GM23338 (cell line): Measurements from ENCODE around the gene USP33. TPM values are rescaled to one million over a fixed set of nuclear protein-coding genes. Genes with fewer than 3 reads are reported as not detected.

Experiments
- ATAC-seq: fragments of 200-7000 bp; cut with Tn5 transposase; 3 replicates; pipeline ENCODE4 v1.9.1; 2020
- DNase-seq: peaks from one replicate; pipeline ENCODE4 v3.0.0-alpha.2; 2015; ENCODE audit warnings: low spot score
- H2AFZ ChIP-seq: fragments of 200-600 bp; sonication (generic); 2 replicates; pipeline ENCODE4 v1.8.0; 2016; ENCODE audit warnings: antibody characterized with exemption, mild to moderate bottlenecking, moderate library complexity
- H3F3A ChIP-seq: fragments of 200-600 bp; sonication (generic); replicated peaks from 2 replicates; pipeline ENCODE4 v1.8.0; 2017; ENCODE audit warnings: antibody characterized with exemption, mixed run types, low read depth
- H3K27ac ChIP-seq: fragments of 200-600 bp; sonication (generic); 2 replicates; pipeline ENCODE4 v1.6.1; 2016; ENCODE audit warnings: low read depth
- H3K27me3 ChIP-seq: fragments of 200-600 bp; sonication (generic); 2 replicates; pipeline ENCODE4 v1.8.0; 2016; ENCODE audit warnings: mild to moderate bottlenecking, mixed run types, moderate library complexity; ENCODE audit not compliant: insufficient read depth
- H3K36me3 ChIP-seq: fragments of 200-600 bp; sonication (generic); 2 replicates; pipeline ENCODE4 v1.8.0; 2016; ENCODE audit warnings: mild to moderate bottlenecking; ENCODE audit not compliant: insufficient read depth
- H3K4me1 ChIP-seq: fragments of 200-600 bp; sonication (generic); 2 replicates; pipeline ENCODE4 v1.8.0; 2016; ENCODE audit warnings: mild to moderate bottlenecking, moderate library complexity; ENCODE audit not compliant: insufficient read depth
- H3K4me2 ChIP-seq: fragments of 200-600 bp; sonication (generic); 2 replicates; pipeline ENCODE4 v1.7.1; 2017; ENCODE audit warnings: mixed run types
- H3K4me3 ChIP-seq: fragments of 200-600 bp; sonication (generic); 2 replicates; pipeline ENCODE4 v1.6.1; 2016; ENCODE audit warnings: mixed run types
- H3K79me2 ChIP-seq: fragments of 200-600 bp; sonication (generic); replicated peaks from 2 replicates; pipeline ENCODE4 v1.8.0; 2017; ENCODE audit warnings: mild to moderate bottlenecking; ENCODE audit not compliant: insufficient read depth
- H3K9me2 ChIP-seq: fragments of 200-600 bp; sonication (generic); 2 replicates; pipeline ENCODE4 v1.8.0; 2017; ENCODE audit not compliant: insufficient read depth
- H4K20me1 ChIP-seq: fragments of 200-600 bp; sonication (generic); replicated peaks from 2 replicates; pipeline ENCODE4 v1.8.0; 2017; ENCODE audit warnings: mild to moderate bottlenecking; ENCODE audit not compliant: insufficient read depth
- H3K27ac Mint-ChIP-seq: 2 replicates; pipeline ENCODE4 v1.8.0; 2020; ENCODE audit warnings: inconsistent platforms, mild to moderate bottlenecking, moderate library complexity, mixed read lengths
- H3K27me3 Mint-ChIP-seq: 3 replicates; pipeline ENCODE4 v1.8.0; 2022; ENCODE audit warnings: low read depth, mild to moderate bottlenecking, moderate library complexity, mixed read lengths, inconsistent platforms; ENCODE audit not compliant: insufficient read depth, poor library complexity
- H3K36me3 Mint-ChIP-seq: 3 replicates; pipeline ENCODE4 v1.8.0; 2021; ENCODE audit warnings: low read depth, mild to moderate bottlenecking, inconsistent platforms, moderate library complexity, mixed read lengths
- H3K4me1 Mint-ChIP-seq: 3 replicates; pipeline ENCODE4 v1.8.0; 2020; ENCODE audit warnings: mild to moderate bottlenecking, inconsistent platforms, mixed read lengths
- H3K4me3 Mint-ChIP-seq: 3 replicates; pipeline ENCODE4 v1.8.0; 2021; ENCODE audit warnings: moderate library complexity, mild to moderate bottlenecking, inconsistent platforms, mixed read lengths
- H3K9me3 Mint-ChIP-seq: 3 replicates; pipeline ENCODE4 v1.8.0; 2020; ENCODE audit warnings: moderate library complexity, mild to moderate bottlenecking, inconsistent platforms, mixed read lengths
- CREB1 ChIP-seq: fragments of 250-450 bp; sonication (Bioruptor Pico); IDR thresholded peaks from 2 replicates; pipeline ENCODE4 v1.5.0; 2020; ENCODE audit warnings: low read depth, mild to moderate bottlenecking, moderate library complexity
- EZH2 ChIP-seq: fragments of 200-600 bp; sonication (generic); IDR thresholded peaks from one replicate; pipeline ENCODE4 v1.8.0; 2017; ENCODE audit warnings: antibody characterized with exemption, mild to moderate bottlenecking, low read depth; ENCODE audit not compliant: unreplicated experiment
- EZH2phosphoT487 ChIP-seq: fragments of 200-600 bp; sonication (generic); IDR thresholded peaks from one replicate; pipeline ENCODE4 v1.8.1; 2018; ENCODE audit warnings: antibody characterized with exemption; ENCODE audit not compliant: unreplicated experiment
- NANOG ChIP-seq: IDR thresholded peaks from 2 replicates; pipeline ENCODE4 v1.6.1; 2016; ENCODE audit warnings: antibody characterized with exemption, borderline replicate concordance
- POLR2AphosphoS5 ChIP-seq: IDR thresholded peaks from 2 replicates; pipeline ENCODE4 v1.6.1; 2016; ENCODE audit warnings: antibody characterized with exemption, low read depth
- REST ChIP-seq: IDR thresholded peaks from one replicate; pipeline ENCODE4 v1.6.1; 2018; ENCODE audit warnings: antibody characterized with exemption; ENCODE audit not compliant: unreplicated experiment
- ZNF114 ChIP-seq: fragments of 250-450 bp; sonication (Bioruptor Pico); IDR thresholded peaks from 2 replicates; pipeline ENCODE4 v1.5.0; 2020; ENCODE audit warnings: mild to moderate bottlenecking, moderate library complexity
- ZNF331 ChIP-seq: fragments of 250-450 bp; sonication (Bioruptor Pico); IDR thresholded peaks from 2 replicates; pipeline ENCODE4 v1.5.0; 2020; ENCODE audit warnings: low read depth, mild to moderate bottlenecking, moderate library complexity
- ZNF462 ChIP-seq: fragments of 250-450 bp; sonication (Bioruptor Pico); IDR thresholded peaks from 2 replicates; pipeline ENCODE4 v1.5.0; 2020; ENCODE audit warnings: mild to moderate bottlenecking, moderate library complexity
- polyA plus RNA-seq: library from polyadenylated mRNA; unstranded; fragments of >200 nt; fragmentation: Nextera tagmentation; extraction: Ambion mirVana; gene quantifications from 2 replicates; pipeline ENCODE4 v1.2.1, GENCODE V29; 2016
- total RNA-seq: library from RNA; depleted of rRNA; stranded (reverse); fragments of >200 nt; shearing (Covaris generic); gene quantifications from 2 replicates; pipeline ENCODE4 v1.2.3, GENCODE V29; 2014

Gene USP33
- total and polyA plus RNA-seq, 2 experiments from 2014 or later: 42.4 to 63.9 TPM

- TF ChIP-seq REST: no peak
Observed at GRCh38 chr1:77757066-77757584, 2.5 kb downstream of the USP33 start (continued).

DNA sequence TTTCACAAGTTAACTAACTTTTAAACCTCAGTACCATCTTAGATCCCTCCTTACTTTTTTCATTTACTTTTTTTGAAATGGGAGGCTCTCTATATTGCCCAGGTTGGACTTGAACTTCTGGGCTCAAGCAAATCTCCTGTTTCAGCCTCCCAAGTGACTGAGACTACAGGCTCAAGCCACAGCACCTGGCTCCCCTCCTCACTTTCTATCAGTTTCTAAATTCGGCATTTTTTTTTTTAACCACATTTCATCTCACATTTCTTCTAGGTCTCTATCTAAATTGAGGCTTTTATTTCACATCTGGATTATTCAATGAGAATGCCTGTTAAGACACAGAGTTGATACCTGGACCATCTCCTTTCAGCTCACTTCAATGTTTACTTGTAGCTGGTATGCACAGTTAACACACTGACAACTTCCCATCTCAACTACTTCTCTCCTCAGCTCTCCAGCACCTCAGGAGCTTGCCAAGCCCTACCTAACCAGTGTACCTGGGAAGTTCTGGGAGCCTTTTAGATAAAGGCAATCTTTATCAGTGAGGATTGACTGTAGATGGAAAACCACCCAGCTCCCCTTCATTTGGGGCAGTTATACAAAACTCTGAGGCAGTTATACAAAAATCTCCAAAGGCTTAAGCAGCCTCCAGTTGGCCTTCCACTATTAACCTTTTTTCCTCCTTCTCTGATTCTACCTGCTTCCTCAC lies 3.4 kb downstream of the USP33 start:
- H2AFZ ChIP-seq: no peak overlapping the region
- H3K27me3 ChIP-seq: no peaks in the 10 kb centered on the region
- 0 out of 2 replicates have a peak, but pooled peaks cover 5% of the 10 kb centered on the region for H3F3A ChIP-seq
- H3K4me2 ChIP-seq: no peak overlapping the region
- Mint-ChIP-seq H3K27me3 (peaks cover 2% of the 10 kb centered on the region), H3K4me1 (peaks cover 21% of the 10 kb centered on the region), H3K27ac (no peak overlapping the region), H3K36me3 (no peaks in the 10 kb centered on the region; the same call in 2 of the 3 replicates), H3K4me3 (no peak overlapping the region; the same call in 2 of the 3 replicates), H3K9me3 (no peaks in the 10 kb centered on the region)
- no peaks in the 10 kb centered on the region for H3K36me3 ChIP-seq
- ATAC-seq (no peak), DNase-seq (no peak)
- peaks cover 12% of the 10 kb centered on the region for H3K4me1 ChIP-seq
- no peak overlapping the region for H3K4me3 ChIP-seq
- H4K20me1 ChIP-seq: peaks cover 22% of the 10 kb centered on the region
- H3K9me2 ChIP-seq: no peaks in the 10 kb centered on the region
- H3K79me2 ChIP-seq: peaks cover 77% of the 10 kb centered on the region
- no peak overlapping the region for H3K27ac ChIP-seq
- no peak for TF ChIP-seq REST
- no peak for TF ChIP-seq POLR2AphosphoS5
- no peak for TF ChIP-seq ZNF114 (CRISPR knock-in tag)
- TF ChIP-seq ZNF331 (CRISPR knock-in tag): no peak
- no peak for TF ChIP-seq ZNF462 (CRISPR knock-in tag)
- no peak for TF ChIP-seq NANOG
- no peak for TF ChIP-seq EZH2phosphoT487
- no peak for TF ChIP-seq CREB1
- no peak for TF ChIP-seq EZH2
